ENCODE data around the gene ADGRD2.

- TF ChIP-seq POLR2A (IDR thresholded peaks at IDR 0.05): no peak
- TF ChIP-seq, protein P1, sequence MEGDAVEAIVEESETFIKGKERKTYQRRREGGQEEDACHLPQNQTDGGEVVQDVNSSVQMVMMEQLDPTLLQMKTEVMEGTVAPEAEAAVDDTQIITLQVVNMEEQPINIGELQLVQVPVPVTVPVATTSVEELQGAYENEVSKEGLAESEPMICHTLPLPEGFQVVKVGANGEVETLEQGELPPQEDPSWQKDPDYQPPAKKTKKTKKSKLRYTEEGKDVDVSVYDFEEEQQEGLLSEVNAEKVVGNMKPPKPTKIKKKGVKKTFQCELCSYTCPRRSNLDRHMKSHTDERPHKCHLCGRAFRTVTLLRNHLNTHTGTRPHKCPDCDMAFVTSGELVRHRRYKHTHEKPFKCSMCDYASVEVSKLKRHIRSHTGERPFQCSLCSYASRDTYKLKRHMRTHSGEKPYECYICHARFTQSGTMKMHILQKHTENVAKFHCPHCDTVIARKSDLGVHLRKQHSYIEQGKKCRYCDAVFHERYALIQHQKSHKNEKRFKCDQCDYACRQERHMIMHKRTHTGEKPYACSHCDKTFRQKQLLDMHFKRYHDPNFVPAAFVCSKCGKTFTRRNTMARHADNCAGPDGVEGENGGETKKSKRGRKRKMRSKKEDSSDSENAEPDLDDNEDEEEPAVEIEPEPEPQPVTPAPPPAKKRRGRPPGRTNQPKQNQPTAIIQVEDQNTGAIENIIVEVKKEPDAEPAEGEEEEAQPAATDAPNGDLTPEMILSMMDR (IDR thresholded peaks at IDR 0.05): no peak
Measured at GRCh38 chr9:124412228-124412575, 38.0 kb upstream of the ADGRD2 start.

Data from thyroid gland (tissue), 4 donors.